AG04450 (cell line): ENCODE measurements around the gene OR52I2. TPM values are rescaled to one million over a fixed set of nuclear protein-coding genes. Genes with fewer than 3 reads are reported as not detected.

Experiments
- CTCF ChIA-PET: fragments of 300-600, 350-600 bp; formaldehyde crosslinking; extraction: SDS; loops from one replicate; lab custom pipeline; 2022; ENCODE audit warnings: antibody characterized with exemption, inconsistent platforms; lab: Charles Lee
- POLR2A ChIA-PET: fragments of 350-600 bp; formaldehyde crosslinking; extraction: SDS; loops from one replicate; lab custom pipeline; 2021; ENCODE audit warnings: antibody characterized with exemption, inconsistent platforms; lab: Yijun Ruan, JAX
- DNase-seq: peaks from one replicate; pipeline ENCODE4 v3.0.0-alpha.2; 2011; ENCODE audit warnings: low read depth, low spot score
- H3K27ac ChIP-seq: one replicate; pipeline ENCODE4 v1.5.1; 2012; ENCODE audit warnings: low read depth, low read length, control low read depth
- H3K27me3 ChIP-seq: one replicate; pipeline ENCODE4 v1.6.0; 2012; ENCODE audit warnings: low read length; ENCODE audit not compliant: control insufficient read depth, insufficient read depth
- H3K4me3 ChIP-seq: 2 replicates; pipeline ENCODE4 v1.5.1; 2011; ENCODE audit warnings: mild to moderate bottlenecking, low read depth, low read length, control low read depth
- H3K9me3 ChIP-seq: 2 replicates; pipeline ENCODE4 v1.5.1; 2012; ENCODE audit warnings: low read length; ENCODE audit not compliant: control insufficient read depth, insufficient read depth
- CTCF ChIP-seq: IDR thresholded peaks from 2 replicates; pipeline ENCODE4 v1.5.1; 2011; ENCODE audit warnings: low read depth, low read length, control low read depth, inconsistent platforms
- polyA plus RNA-seq: library from polyadenylated mRNA; depleted of rRNA; stranded (reverse); fragments of >200 nt; gene quantifications from 2 replicates; pipeline ENCODE4 v1.2.3, GENCODE V29; 2011; rRNA removed

The OR52I2 gene
- polyA plus RNA-seq, 1 experiment = not detected

GRCh38 chr11:4642043-4642442 lies 60.5 kb downstream of the OR52I2 start:
- H3K4me3 ChIP-seq = no peak overlapping the region
- TF ChIP-seq CTCF = no peak
- H3K27ac ChIP-seq = no peak overlapping the region
- POLR2A ChIA-PET = no interaction called here
- CTCF ChIA-PET = no interaction called here
- no peaks in the 10 kb centered on the region for H3K9me3 ChIP-seq
- no peaks in the 10 kb centered on the region for H3K27me3 ChIP-seq
- no peak for DNase-seq

Other genes starting within 250 kb of the OR52I2 start
- gene OR52B4, start 213.4 kb upstream of the OR52I2 start, polyA plus RNA-seq = not detected in 2 replicates
- 25.0 and 27.4 TPM in 2 replicates for gene TRIM21, start 188.0 kb upstream of the OR52I2 start, polyA plus RNA-seq
- not detected in 2 replicates for gene OR52K2, start 132.4 kb upstream of the OR52I2 start, polyA plus RNA-seq
- gene OR52K1, start 99.1 kb upstream of the OR52I2 start, polyA plus RNA-seq = not detected in 2 replicates
- not detected in 2 replicates for gene OR52M1, start 36.6 kb upstream of the OR52I2 start, polyA plus RNA-seq
- gene OR52I1, start 12.3 kb downstream of the OR52I2 start, polyA plus RNA-seq = not detected in 2 replicates
- 6.4 and 6.9 TPM in 2 replicates for gene TRIM68, start 26.5 kb downstream of the OR52I2 start, polyA plus RNA-seq
- gene OR51D1, start 55.7 kb downstream of the OR52I2 start, polyA plus RNA-seq = not detected in 2 replicates
- gene OR51E1, start 62.2 kb downstream of the OR52I2 start, polyA plus RNA-seq = 0.02 and 0.04 TPM in 2 replicates
- 0.77 and 0.79 TPM in 2 replicates for gene OR51E2, start 116.1 kb downstream of the OR52I2 start, polyA plus RNA-seq
- 0.07 TPM in 1 of 2 replicates, not detected in the other for gene MMP26, start 123.0 kb downstream of the OR52I2 start, polyA plus RNA-seq
- gene OR51F1, start 188.2 kb downstream of the OR52I2 start, polyA plus RNA-seq = not detected in 2 replicates
- gene OR52R1, start 222.6 kb downstream of the OR52I2 start, polyA plus RNA-seq = not detected in 2 replicates
- not detected in 2 replicates for gene OR51F2, start 239.6 kb downstream of the OR52I2 start, polyA plus RNA-seq